HG02588 (cell line): Measurements from ENCODE around the gene GFRA4.

ENCODE experiments used
- ATAC-seq: cut with Tn5 transposase; IDR thresholded peaks from one replicate; pipeline ENCODE4 v1.9.1; 2021; ENCODE audit warnings: mild to moderate bottlenecking, moderate library complexity; ENCODE audit not compliant: unreplicated experiment

Gene GFRA4

GRCh38 chr20:3674995-3675900 lies 12.0 kb upstream of the GFRA4 start:
- no peak for ATAC-seq

GRCh38 chr20:3674447-3674846 lies 11.2 kb upstream of the GFRA4 start:
- ATAC-seq, result no peak

DNA sequence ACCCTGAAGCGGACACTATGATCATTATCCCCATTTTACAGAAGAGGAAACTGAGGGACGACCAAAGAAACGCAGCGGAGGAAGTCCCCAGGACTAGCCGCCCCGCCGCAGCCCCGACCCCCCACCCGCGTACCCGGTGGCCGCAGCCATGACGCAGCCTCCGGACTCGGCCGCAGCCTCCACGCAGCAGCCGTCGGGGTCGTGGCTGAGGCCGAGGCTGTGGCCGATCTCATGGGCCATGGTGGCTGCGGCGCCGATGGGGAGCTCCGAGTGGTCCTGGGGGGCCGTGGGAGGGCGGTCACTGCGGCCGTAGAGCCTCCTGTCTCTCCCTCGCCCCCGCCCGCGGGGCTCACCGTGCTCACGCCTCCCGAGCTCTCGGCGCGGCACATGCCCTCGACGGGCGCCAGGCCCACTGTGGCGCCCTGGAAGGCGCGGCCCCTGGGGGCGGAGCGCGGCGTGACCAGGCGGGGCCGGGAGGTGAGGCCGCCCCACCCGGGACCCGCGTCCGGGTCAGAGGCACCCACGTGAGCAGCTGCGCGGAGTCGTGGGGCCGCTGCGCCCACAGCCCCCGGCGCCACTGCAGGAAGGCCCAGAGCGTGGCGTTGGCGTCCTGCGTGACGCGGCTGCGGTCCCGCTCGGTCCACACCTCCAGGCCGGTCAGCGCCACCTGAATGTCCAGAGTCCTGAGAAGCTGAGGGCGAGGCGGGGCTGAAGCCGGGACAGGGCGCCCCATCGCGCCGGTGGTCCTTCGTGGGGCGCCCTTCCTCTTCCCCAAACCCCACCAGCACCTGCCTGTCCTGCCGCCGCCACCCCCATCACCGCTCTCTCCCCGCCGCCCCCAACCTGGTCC lies 10.2 kb upstream of the GFRA4 start:
- ATAC-seq, result no peak

DNA sequence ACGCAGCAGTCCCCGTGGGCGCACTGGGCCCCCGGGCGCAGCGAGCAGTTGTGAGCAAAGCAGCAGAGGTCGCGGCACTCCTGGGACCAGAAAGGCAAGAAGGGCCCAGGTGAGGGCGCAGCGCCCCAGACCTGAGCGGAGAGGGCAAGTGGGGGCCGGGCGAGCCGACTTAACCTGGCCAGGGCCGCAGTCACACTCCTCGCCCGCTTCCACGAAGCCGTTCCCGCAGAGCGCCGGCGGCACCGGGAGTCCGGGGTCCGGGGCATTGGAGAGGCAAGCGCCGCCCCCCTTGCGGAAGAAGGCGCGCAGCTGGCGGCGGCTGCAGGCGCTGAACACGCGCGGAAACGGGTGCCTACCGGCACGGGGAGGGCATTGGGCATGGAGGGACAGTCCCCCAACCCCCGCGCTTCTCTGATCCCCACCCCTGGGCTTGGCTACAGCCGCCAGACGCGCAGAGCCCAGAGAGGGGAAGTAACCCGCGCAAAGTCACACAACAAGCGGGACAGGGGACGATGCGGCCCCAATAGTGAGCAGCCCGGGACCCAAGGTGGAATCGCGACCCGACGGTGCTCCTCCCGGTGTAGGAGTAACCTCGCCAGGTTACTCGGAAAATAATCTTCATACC lies 9.5 kb upstream of the GFRA4 start:
- no peak for ATAC-seq

GRCh38 chr20:3671986-3672546 lies 8.9 kb upstream of the GFRA4 start:
- no peak for ATAC-seq

DNA sequence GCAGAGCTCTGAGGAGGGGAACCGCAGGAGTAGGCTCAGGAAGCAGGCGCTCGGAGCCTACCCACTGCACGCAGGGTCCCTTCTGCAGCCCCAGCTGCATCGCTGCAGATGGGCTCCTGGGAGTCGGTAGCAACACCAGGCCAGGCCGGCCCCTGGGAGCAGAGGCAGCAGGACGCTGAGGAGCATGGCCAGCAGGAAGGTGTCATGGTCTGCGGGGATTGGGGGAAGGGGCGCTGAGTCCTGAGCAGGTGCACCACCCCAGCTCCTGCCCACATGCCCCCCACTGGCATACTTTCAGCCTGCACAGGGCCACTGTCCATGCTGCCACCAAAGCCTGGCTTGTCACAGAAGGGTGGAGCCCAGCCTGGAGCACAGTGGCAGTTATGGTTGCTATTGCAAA lies 7.7 kb upstream of the GFRA4 start:
- no peak for ATAC-seq

GRCh38 chr20:3670511-3670910 lies 7.3 kb upstream of the GFRA4 start:
- ATAC-seq, result no peak

GRCh38 chr20:3669710-3670367 lies 6.6 kb upstream of the GFRA4 start:
- ATAC-seq, result no peak

GRCh38 chr20:3667434-3668037 lies 4.3 kb upstream of the GFRA4 start:
- no peak for ATAC-seq

DNA sequence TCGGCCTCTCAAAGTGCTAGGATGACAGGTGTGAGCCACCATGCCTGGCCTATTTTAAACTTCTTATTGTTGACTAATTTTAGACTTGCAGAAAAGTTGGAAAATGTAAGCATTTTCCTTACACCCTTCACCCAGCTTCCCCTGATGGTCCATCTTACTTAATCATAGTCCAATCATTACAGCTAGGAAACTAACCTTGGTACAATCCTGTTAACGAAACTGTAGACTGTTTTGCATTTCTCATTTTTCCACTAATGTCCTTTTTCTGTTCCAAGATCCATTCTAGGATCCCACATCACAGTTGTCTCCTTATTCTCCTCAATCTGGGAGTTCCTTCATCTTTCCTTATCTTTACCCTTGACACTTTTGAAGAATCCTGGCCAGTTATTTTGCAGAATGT lies 659 bp upstream of the GFRA4 start:
- no peak for ATAC-seq

GRCh38 chr20:3661814-3662665 lies 1.2 kb downstream of the GFRA4 start:
- no peak for ATAC-seq

DNA sequence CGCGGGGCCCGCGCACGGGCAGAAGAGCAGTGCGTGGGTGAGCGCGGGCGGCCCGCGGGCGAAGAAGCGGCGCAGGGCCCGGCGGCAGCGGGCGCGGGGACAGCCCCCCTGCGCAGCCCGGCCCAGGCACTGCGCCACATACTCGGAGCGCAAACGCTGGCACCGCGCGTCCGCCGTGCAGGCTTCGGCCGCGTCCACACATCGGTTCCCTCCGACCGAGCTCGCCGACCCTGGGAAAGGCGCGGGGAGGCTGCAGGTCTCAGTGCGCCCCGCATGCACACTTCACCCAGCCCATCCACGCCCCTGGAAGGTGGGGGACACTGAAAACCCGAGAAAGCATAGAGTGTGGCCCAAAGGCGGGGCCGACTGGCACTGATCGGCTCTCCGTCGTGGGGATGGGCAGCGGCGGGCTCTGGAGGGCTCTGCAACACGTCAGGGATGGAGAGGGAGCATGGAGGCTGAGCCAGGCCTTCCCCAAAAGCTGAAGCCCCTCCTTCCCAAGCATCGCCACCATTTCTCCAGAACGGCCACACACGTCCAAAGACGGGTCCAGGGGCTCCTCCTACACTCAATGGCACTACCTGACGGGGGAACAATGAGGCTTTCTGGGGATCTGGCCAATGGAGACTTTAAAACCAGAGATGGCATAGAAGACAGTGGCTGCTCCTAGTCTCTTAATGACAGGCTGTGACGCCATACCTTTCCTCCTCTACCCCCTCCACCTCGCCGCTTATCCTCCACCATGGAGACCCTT lies 2.0 kb downstream of the GFRA4 start:
- ATAC-seq, result no peak

GRCh38 chr20:3660262-3661059 lies 2.7 kb downstream of the GFRA4 start:
- no peak for ATAC-seq

GRCh38 chr20:3659492-3660261 lies 3.5 kb downstream of the GFRA4 start:
- no peak for ATAC-seq

GRCh38 chr20:3658716-3659491 lies 4.3 kb downstream of the GFRA4 start:
- ATAC-seq, result peak; percentile 84

DNA sequence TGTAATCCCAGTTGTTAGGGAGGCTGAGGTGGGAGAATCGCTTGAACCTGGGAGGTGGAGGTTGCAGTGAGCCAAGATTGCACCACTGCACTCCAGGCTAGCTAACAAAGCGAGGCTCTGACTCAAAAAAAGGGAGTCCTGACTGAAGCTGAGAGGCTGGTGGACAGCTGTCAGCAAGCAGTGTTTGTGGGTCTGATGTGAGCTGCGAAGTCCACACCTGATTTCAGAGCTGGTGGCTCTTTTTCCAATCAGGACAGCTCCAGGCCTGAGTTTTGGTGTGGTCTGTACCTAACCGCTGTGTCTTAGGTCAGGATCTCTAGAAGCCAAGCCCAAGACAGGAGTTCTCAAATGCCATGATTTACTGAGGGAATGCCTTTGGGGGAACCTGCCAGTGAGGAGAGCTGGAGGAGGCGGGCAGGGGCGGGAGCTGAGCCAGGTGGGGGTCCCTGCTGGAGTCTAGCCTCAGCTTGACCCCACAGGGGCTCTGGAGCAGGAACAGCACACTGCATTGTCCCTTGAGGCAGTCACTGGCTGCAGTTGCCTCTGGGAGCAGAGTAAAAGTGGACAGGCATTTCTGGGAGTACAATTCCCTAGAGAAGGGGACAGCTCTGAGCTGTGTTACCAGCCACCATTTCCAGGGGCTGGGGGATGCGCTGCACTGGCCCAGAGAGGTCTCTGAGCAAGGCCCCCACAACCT lies 5.0 kb downstream of the GFRA4 start:
- no peak for ATAC-seq
